ENCODE results near the gene SLC25A18. TPM values are rescaled to one million over a fixed set of nuclear protein-coding genes. Genes with fewer than 3 reads are reported as not detected.

The SLC25A18 gene
- total and polyA plus RNA-seq, 2 of the 4 experiments (the other 2 are of a cell fraction): 0.05 TPM; not detected in 1

- Histone ChIP-seq H2BK15ac (ENCODE audit: low read depth, low read length) (no peak overlapping the region), H2BK120ac (ENCODE audit: low read depth, low read length) (no peak overlapping the region), H3K56ac (ENCODE audit: extremely low read depth, insufficient read depth, low read length) (no peak overlapping the region), H2BK5ac (ENCODE audit: low read depth, low read length, poor library complexity, severe bottlenecking) (no peak overlapping the region), H3K4me1 (ENCODE audit: control insufficient read depth, insufficient read depth, low read length) (no peaks in the 10 kb centered on the region), H4K5ac (ENCODE audit: low read depth, low read length) (no peak overlapping the region), H3K14ac (replicated peaks; ENCODE audit: low read depth, low read length) (no peak overlapping the region), H2AK9ac (replicated peaks; ENCODE audit: low read depth, low read length, poor library complexity) (no peak overlapping the region), H2AFZ (replicated peaks; ENCODE audit: low read length, poor library complexity) (no peak overlapping the region), H3K27ac (ENCODE audit: insufficient read depth, low read length) (no peak overlapping the region), H3K4ac (ENCODE audit: low read depth, low read length) (no peak overlapping the region), H4K8ac (ENCODE audit: low read depth in 2 of 2, low read length in 2 of 2) (no peak overlapping the region), H3K9me1 (ENCODE audit: insufficient read depth, low read length) (no peaks in the 10 kb centered on the region), H3K4me3 (ENCODE audit: insufficient read depth, low read depth, low read length) (no peak overlapping the region), H3K9me3 (ENCODE audit: control insufficient read depth, insufficient read depth, low read length) (no peaks in the 10 kb centered on the region), H3K9ac (ENCODE audit: low read depth, low read length) (no peak overlapping the region), H3K4me2 (ENCODE audit: low read depth, low read length) (no peak overlapping the region), H4K20me1 (ENCODE audit: insufficient read depth, low read length) (no peaks in the 10 kb centered on the region), H3K36me3 (ENCODE audit: control insufficient read depth, insufficient read depth, low read length) (peaks cover 16% of the 10 kb centered on the region), H3K23ac (ENCODE audit: low read depth, low read length) (no peak overlapping the region), H4K91ac (ENCODE audit: insufficient read depth, low read depth, low read length) (no peak overlapping the region), H2BK20ac (ENCODE audit: low read depth, low read length) (no peak overlapping the region), H2AK5ac (ENCODE audit: low read depth, low read length) (no peak overlapping the region), H3K79me1 (ENCODE audit: low read depth in 1 of 2, low read length in 2 of 2) (no peaks in the 10 kb centered on the region), H3K18ac (ENCODE audit: low read depth, low read length) (no peak overlapping the region), H3K27me3 (ENCODE audit: control insufficient read depth, insufficient read depth, low read length) (no peaks in the 10 kb centered on the region)
- in situ Hi-C loops (cut with MboI; ENCODE audit: low sequenced_read_pairs) (no loop called here), intact Hi-C loops (cut with micrococcal nuclease) (loop anchor here (5.0 kb wide), 1 partner anchor 65 kb away; no protein-coding TSS in a partner anchor), dilution Hi-C loops (cut with HindIII; ENCODE audit: low sequenced_read_pairs, unreplicated experiment) (no loop called here)
- TF ChIP-seq CTCF (conservative IDR thresholded peaks at IDR 0.05; ENCODE audit: low read depth, low read length): no peak
- no peak for TF ChIP-seq SMC3 (IDR thresholded peaks at IDR 0.05; ENCODE audit: low read depth, low read length)
- no peak for TF ChIP-seq BHLHE40 (IDR thresholded peaks at IDR 0.05; ENCODE audit: low read depth, low read length)
- TF ChIP-seq RCOR1 (IDR thresholded peaks at IDR 0.05; ENCODE audit: insufficient replicate concordance, low read length): no peak
- TF ChIP-seq RFX5 (IDR thresholded peaks at IDR 0.05; ENCODE audit: low read depth, low read length): no peak
- no peak for TF ChIP-seq CHD1 (IDR thresholded peaks at IDR 0.05; ENCODE audit: low read depth, low read length)
- TF ChIP-seq MXI1 (IDR thresholded peaks at IDR 0.05; ENCODE audit: borderline replicate concordance, low read depth, low read length): no peak
- TF ChIP-seq ELK1 (IDR thresholded peaks at IDR 0.05; ENCODE audit: borderline replicate concordance, low read depth, low read length): no peak
- TF ChIP-seq POLR2A (IDR thresholded peaks at IDR 0.05; ENCODE audit: low read depth, low read length): no peak
- TF ChIP-seq CEBPB (IDR thresholded peaks at IDR 0.05; ENCODE audit: low read depth, low read length): no peak
- no peak for TF ChIP-seq MAFK (IDR thresholded peaks at IDR 0.05; ENCODE audit: low read depth, low read length)
- TF ChIP-seq USF2 (IDR thresholded peaks at IDR 0.05; ENCODE audit: low read depth, low read length): no peak
- TF ChIP-seq NFE2L2 (IDR thresholded peaks at IDR 0.05; ENCODE audit: low read depth, low read length): no peak
- TF ChIP-seq RAD21 (IDR thresholded peaks at IDR 0.05; ENCODE audit: low read length): no peak
- no peak for TF ChIP-seq FOS (IDR thresholded peaks at IDR 0.05; ENCODE audit: low read depth, low read length)
- TF ChIP-seq MAZ (IDR thresholded peaks at IDR 0.05; ENCODE audit: borderline replicate concordance, low read depth, low read length): no peak
- WGBS, 2 experiments (ENCODE audit: extremely low coverage in 2 of 2, insufficient read length in 1 of 2): 86% methylated on average over 8 of the region's 14 CpGs; no CpG with 5 or more reads in 1 of the 2 experiments
- ATAC-seq (ENCODE audit: low read depth) (no peak), DNase-seq (no peak)
- ChIA-PET POLR2A (ENCODE audit: unreplicated experiment) (no interaction called here), CTCF (no interaction called here)
- no TSS peak for BruUV-seq (replicated peaks)
These were observed 23.6 kb downstream of the SLC25A18 start for GRCh38 chr22:17586831-17587440.

All from IMR-90 (cell line).